CD4-positive, alpha-beta T cell treated with Interleukin-17A for 1 hour (primary cell): ENCODE data around the gene KRT7.
A peak's percentile ranks its signal among the peaks of the same experiment; 100 is the strongest.

Experiments
- DNase-seq: peaks from one replicate; pipeline ENCODE4 v3.0.0-alpha.2; 2020

Gene KRT7

DNA sequence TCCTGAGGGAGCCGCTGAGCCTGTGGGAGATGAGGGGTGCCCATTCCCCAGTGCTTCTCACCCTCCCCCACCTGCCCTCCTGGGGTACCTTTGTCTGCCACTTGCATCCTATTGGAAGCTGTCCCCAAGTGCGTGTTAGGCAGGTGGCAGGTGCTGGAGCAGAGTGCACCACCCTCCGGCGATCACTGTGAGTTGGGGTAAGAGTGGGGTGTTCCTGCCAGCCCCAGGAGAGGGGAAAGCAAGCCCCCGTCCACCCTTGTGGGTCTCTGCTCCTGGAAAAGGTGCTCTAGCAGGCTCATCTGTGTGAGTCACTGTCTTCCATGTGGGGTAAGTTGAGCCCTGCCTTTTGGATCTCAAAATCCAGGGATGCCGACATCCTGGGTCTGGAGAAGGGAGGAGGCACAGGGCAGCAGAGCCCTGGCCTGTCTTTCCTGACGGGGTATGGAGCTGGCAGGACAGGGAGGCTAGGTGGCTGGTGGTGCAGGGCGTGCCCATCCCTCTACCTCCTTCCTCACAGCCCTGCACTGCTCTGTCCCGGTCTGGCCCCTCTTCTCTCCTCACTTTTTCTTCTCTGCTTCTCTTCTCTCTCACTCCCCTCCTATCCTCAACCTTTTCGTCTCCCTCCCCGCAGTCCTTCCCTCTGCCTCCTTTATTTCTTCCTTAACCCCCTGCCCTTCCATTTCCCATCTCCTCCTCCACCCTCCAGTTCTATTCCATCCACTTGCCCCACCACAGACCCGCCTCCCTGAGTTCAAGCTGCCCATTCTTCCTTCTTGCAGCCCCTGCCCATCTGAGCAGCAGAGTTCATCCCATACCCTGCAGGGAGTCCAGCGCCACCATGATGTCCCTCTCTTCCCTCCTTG lies 20.1 kb upstream of the KRT7 start:
- DNase-seq, result no peak

DNA sequence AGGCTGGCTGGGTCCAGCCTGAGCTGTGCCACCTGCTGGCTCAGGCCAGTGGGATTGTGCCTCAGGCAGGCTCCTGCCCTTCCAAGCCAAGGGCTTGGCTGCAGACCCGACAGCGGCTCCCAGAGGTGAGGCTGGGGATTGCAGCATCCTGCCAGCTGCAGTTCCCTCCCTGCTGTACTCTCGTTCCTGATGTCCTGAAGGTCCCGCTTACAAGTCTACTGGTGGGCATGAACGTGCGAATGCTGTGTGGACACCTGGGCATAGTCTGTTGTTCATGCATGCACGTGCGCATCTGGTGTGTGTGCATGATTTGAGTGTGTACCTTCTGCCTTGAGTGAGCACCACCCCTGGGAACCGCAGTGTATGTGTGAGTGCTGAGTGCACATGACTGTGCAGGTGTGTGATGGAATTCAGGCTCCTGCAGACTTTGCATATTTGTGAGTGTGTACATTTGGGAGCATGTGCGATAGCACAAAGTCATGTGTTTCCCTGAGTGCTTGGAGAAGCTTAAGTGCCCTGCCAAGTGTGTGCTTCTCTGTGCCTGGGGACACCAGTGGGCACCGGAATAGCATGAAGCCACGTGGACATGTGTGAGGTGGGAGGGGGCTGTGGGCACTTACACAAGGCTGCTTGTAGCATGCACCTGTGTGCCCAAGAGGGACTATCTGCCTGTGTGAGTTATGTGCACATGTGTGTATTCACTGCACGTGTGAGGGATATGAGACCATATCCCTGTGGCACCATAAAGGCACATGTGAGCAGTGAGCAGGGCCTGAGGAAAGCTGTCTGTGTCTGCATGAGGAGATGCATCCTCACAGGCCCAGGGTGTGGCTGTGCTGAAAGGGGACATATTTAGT lies 19.3 kb upstream of the KRT7 start:
- DNase-seq, result peak; percentile 51

DNA sequence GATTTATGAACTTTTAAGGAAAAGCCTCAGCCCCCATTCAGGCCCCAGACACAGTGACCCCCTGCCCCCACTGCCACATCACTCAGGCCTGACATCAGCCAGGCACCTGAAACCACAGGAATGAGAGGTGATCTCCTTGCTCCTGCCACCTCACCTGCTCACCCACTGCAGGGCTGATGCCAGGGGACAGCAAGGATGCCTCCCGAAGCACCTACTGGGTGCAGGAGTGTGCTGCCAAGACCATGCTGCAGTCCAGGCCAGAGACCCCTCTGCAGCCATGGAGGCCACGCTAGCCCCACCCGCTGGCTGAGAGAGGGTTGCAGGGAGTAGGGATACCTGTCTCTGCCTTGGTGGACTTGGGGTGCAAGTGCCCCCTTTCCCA lies 18.6 kb upstream of the KRT7 start:
- no peak for DNase-seq

DNA sequence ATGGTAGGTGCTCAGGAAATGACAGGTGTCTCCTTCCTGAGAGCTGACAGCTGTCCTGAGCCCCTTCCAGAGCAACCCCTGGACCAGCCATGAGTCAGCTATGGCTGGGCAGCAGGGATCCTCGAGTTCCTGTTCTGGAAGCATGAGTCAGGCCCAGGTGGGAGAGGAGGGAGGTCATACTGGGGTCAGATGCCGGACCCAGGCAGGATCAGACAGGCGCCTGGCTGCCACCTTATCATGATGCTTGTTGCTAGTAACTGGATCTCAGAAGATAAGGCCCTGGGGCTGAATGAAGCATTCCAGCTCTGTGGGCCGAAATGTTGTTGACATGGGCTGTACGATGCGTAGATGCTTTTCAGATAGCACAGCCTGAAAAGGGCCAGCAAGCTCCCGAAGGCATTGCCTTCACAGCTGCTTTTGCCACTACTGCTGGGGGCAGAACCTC lies 17.4 kb upstream of the KRT7 start:
- DNase-seq, result no peak

DNA sequence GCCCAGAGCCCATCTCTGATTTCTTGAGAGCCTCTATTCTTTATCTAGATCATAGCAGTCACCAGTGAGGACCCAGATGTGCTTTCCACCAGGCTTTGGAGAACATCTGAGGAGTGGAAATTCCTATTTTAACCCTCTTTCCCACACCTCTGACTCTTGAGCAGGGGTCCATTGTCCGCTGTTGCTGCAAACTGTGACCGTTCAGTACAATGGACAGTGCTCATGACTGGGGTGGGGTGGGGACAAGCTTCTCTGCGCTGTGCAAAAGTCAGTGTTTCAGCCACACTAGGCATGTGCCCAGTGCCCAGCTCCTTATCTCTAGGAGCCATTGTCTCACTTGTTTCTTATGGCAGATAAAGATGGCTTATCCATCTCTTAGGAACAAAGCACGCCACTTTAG lies 16.9 kb upstream of the KRT7 start:
- no peak for DNase-seq

DNA sequence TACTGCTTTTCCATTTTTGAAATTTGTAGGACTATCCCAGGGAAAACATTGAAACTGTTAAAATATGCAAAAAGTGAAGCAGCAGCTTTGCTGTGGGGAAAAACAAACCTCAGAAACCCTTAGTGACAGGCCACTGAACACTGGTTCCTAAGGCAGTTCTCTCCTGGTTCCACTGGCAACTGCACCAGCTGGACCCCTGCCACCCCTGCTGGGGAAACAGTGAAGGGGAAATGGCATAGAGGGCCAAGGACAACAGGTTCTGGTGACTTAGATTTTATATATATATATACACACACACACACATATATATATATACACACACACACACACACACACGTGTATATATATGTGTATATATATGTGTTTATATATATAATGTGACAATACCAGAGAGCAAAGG lies 16.2 kb upstream of the KRT7 start:
- DNase-seq, result no peak

DNA sequence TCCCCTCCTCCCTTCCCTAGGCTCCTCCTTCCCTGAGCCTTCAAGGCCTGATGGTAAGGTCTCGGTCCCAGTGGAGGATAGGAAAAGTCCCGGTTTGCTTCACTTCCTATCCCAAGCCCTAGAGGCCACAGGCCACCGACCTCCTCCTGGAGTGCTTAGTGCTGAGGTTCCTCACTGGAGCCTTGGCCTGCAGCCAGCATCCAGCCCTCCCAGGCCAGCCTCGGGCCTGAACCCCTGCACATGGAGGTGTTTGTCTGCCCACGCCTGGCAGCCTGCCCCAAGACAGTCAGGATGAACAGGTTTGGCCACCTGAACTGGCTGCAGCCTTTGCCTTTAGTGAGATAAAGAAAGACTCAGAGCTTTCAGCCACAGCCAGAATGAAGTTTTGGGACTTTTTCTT lies 15.8 kb upstream of the KRT7 start:
- DNase-seq, result no peak

DNA sequence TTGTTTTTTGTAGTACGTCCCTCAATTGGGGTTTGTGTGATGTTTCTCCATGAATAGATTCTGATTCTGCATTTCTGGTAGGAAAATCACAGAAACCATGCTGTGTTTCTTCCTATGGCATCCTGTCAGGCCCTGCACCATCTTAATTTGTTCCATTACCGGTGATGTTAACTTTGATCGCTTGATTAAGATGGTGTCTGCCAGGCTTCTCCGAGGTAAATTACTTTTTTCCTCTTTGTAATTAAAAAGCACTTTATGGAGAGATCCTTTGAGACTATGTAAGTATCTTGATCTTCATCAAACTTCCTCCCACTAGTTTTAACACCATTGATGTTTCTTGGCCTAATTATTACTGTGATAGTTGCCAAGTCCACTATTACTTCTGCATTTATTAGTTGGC lies 15.0 kb upstream of the KRT7 start:
- DNase-seq, result no peak

DNA sequence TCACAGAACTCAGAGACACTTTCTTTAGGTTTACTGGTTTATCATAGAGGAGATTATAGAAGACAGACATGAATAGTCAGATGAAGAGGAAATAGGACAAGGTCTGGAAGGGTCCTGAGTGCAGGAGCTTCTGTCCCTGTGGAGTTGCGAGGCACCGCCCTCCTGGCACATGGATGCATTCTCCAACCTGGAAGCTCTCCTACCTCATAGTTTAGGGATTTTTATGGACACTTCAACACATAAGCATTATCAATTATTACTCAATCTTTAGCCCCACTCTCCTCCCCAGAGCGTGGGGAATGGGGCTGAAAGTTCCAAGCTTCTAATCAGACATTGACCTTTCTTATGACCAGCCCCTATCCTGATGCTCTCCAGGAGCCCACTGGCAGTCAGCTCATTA lies 12.6 kb upstream of the KRT7 start:
- no peak for DNase-seq

DNA sequence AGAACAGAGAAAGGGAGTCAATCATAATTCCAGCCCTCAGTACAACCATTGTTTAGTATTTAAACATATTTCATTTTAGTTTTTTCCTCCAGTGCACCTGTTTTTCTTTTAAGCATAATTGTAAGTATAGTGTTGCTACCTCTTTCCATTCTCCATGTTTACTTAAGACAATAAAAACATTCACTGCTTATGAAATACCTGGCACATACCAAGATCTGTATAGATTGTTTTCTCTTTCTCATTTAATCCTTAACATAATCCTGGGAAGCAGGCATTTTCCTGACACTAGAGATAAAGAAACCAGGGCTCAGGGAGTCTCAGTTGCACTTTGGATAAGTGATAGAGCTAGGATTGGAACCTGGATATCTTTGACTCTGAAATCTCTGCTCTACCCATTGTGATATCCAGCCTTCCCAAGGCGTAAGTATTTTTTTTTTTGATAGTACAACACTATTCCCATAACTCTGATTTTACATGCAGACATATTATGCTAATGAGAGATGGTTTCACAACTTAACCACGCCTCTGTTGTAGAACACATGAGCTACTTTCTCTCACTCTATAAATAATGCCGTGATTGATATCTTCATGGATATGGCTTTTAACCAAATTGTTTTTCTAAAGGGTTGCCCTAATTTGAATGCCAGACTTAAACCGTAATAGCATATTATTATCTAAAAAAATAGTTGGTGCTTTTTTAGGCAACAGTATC lies 11.8 kb upstream of the KRT7 start:
- DNase-seq, result no peak

DNA sequence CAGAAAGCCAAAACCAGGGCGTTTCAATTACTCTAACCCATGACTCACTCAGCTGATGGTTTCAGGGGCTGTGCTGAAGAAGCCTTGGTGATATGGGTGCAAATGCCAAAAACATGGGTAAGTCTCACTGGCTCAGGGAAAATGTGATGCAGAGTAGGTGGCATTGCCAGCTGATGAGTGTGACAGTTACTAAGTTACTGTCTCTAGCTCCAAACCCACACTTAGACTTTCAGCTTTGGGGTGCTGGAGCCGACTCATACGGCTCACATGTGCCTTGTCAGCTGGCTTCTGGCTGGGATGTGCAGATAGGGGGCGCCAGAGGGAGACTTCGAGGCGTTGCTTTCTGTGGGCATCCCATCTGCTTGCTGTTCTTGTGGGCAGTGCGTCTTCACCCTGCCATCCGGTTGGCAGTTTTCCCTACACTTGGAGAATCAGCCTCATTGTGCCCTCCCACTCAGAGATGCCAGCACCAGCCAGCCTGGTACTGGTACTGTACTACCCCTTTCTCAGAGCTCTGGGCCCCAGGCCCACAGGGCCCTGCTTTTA lies 11.1 kb upstream of the KRT7 start:
- DNase-seq, result peak; percentile 27

DNA sequence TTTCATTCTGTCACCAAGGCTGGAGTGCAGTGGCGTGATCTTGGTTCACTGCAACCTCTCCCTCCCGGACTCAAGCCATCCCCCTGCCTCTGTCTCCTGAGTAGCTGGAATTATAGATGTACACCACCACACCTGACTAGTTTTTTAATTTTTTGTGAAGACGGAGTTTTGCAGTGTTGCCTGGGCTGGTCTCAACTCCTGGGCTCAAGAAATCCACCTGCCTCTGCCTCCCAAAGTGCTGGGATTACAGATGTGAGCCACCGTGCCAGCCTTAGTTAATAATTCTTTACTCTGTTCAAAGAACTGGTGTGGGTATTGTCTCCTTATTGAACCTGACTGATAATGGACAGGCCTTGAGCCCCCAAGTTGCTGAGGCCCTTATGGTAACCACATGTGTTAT lies 10.4 kb upstream of the KRT7 start:
- DNase-seq, result no peak

DNA sequence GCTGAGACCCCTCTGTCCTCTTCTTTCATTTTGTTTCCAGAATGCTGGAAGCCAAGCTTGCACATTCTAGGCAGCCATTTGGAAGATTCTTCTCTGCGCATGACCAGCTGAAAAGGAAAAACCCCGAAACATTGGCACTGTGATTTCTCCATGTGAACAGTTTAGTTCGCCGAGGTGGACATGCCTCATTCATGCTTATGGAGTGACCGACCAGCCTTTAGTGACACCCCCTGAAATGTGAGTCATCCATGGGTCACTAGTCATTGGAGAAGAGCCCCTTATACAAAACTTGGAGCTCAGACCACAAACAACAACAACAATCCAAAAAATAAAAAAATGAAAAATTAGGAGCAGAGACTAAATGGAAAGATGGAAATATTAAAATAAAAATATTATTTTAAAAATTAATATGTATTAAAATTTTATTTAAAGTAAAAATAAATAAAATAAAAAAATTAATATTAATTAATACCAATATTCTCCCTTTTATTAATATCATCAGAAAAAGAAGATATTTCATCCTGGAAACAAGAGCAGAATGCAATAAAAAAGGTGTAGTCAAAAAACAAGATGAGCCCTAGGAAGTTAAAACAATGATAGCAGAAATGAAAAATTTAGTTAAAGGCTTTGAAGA lies 9.5 kb upstream of the KRT7 start:
- no peak for DNase-seq

DNA sequence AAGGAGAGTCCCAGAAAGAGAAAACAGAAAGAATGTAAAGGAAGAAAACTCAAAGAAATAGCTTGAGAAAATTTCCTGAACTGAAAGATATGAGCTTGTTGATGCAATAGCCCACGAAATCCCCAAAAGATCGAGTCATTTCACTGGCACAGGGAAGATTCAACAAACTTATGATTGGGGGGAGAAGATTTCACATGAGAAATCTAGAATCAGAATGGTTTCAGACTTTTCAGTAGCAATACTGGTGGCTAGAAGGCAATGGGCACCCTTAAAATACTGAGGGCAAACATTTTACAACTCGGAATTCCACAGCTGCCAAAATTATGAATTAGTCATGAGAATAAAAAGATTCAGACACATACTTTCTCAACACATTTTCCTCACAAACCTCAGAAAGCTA lies 8.9 kb upstream of the KRT7 start:
- DNase-seq, result no peak

DNA sequence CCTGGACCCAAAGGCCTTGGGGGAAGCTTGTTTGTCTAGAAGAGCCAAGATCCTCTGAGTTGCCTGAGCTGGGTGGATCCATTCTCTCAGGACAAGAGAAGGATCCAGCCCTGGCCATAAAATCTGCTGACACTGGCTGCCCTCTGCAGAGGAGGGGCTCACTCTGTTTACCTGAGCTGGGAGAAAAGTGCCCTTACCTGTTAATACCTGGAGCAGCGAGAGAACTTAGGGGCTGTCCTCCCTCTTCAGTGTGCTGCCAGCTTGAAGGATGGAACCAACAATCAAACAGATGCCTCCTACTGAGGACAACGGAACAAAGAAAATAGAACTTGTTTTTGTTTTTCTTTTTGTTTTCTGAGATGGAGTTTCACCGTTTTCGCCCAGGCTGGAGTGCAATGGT lies 7.3 kb upstream of the KRT7 start:
- no peak for DNase-seq

DNA sequence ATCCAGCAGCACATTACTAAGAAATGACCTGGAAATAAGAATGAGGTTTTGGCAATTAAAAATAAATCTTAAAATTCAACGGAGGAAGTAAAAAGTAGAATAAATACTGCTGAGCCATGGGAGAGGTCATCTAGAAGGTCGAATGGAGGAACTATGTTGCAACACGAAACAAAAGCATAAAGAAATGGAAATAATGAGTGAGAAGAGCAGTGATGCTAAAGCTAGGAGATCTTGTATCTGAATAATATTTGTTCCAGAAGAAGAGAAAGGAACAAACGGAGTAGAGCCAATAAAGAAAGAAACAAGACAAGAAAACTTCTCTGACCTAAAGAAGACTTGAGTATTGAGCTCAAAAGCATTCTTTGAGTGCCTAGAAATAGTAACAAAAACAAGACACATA lies 6.6 kb upstream of the KRT7 start:
- DNase-seq, result no peak

DNA sequence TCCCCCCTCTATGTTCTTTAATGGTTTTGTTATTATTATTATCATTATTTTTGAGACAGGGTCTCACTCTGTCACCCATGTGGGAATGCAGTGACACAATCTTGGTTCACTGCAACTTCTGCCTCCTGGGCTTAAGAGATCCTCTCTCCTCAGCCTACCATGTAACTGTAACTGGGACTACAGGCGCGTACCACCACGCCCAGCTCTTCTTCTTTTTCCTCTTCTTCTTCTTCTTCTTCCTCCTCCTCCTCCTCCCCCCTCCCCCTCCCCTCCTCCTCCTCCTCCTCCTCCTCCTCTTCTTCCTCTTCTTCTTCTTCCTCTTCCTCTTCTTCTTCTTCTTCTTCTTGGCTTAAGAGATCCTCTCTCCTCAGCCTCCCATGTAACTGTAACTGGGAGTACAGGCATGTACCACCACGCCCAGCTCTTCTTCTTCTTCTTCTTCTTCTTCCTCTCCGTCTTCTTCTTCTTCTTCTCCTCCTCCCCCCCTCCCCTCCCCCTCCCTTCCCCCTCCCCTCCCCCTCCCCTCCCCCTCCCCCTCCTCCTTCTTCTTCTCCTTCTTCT lies 5.4 kb upstream of the KRT7 start:
- no peak for DNase-seq

DNA sequence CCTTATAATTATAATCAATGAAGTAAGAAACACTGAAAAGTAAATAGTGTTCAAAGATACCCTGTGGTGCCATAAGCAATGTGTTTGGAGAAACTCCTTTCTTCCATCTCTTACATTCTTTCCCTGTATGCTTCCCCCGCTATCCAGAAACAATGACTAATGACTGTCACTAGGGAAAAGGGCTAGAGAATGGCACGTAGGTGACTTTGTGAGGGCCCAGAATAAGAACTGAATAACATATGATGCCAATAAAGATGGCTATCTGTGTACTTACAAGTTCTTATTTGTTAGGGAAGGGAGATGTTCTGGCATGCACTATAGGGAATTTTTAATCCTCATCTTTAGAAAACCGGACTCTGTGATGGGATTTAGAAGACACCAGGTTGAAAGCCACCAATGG lies 4.7 kb upstream of the KRT7 start:
- no peak for DNase-seq

DNA sequence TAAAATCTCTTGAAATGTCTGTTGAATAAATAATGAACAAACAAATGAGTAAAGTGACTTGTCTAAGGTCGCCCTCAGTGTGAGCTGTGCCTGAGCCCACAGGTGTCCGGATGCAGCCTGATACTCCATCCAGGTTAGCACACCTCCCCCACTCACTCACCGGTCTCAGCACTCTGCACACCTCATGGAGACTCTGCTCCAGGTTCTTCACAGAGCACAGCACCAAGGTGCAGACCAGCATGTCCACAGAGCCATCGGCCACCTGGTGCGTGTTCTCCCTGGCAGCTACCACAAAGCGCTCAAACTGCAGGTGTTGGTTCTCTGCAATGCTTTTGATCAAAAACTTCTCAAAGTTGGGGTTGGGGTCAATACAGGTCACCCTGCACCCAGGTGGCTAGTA lies 4.1 kb upstream of the KRT7 start:
- DNase-seq, result no peak

DNA sequence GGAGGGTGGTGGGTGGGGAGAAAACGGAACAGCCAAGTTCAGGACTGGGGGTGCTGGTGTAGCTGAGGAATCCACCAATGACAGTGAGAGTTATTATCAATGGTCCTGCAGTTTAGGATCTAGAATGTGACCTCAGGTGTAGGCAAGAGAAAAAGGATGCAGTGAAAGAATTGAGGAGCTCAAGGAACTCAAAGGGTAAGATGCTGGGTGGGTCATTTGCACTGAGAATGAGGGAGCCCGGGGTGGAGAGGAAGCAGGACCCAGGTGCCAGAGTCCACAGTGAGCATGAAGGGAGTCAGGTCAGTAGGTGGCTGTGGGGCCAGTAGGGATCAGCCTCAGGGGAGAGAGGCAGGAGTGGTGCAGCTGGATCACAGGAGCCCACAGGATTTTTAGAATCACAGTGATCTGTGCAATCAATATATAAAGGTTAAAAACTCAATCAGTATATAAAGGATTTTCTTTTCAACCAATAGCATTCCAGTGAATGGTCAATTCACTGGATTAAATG lies 3.2 kb upstream of the KRT7 start:
- DNase-seq, result no peak

DNA sequence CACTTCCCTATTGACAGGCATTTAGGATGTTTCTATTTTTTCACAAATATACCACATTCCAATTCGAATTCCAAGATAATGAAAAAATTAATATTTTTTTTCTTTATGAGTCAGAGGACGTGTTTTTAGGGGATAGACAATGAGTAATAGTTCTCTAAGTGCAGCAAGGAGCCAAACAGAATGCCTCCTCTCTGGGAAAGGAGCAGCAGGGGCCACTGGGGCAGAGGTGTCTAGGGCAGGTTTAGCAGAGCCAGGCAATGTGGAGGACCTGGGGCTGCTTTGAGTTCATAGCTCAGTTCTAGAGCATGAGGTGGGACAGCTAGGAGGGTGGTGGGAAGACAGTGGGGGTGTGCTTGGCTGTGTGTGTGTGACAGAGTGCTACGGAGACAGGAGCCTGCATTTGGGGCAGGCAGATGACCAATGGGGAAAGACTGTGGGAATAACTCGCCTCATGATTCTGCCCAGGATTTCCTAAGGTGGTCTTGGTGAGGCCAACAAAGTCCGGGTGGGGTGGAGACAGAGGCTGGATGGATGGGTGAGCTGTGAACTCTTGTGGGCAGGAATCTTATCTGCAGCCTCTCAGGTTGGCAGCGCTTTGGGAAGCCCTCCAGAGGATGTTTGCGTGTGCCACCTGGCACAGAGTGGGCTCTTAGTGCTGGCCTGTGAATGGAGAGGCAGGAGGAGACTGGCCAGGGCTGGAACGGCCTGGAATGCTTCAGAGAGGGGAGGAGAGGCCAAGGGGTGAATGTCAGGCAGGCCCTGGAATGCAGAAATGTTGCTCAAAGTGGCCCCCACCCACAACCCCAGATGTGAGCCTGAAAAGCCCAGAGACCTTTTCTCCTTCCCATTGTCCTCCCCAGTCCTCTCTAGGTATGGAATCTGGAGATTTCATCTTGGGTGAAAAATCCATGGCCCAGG lies 2.4 kb upstream of the KRT7 start:
- no peak for DNase-seq
